ENCODE results near the gene AGBL1.

AGBL1 gene

GRCh38 chr15:86892774-86893449 lies 813.2 kb downstream of the AGBL1 start:
- H3K4me3 ChIP-seq (ENCODE audit: low read depth, low read length): no peak overlapping the region
- TF ChIP-seq CTCF (IDR thresholded peaks at IDR 0.05; ENCODE audit: borderline replicate concordance, insufficient read depth, low read depth, low read length): no peak

GRCh38 chr15:86894269-86894668 lies 814.6 kb downstream of the AGBL1 start:
- H3K4me3 ChIP-seq (ENCODE audit: low read depth, low read length): no peak overlapping the region
- no peak for TF ChIP-seq CTCF (IDR thresholded peaks at IDR 0.05; ENCODE audit: borderline replicate concordance, insufficient read depth, low read depth, low read length)

- no peak overlapping the region for H3K4me3 ChIP-seq (ENCODE audit: low read depth, low read length)
- no peak for TF ChIP-seq CTCF (IDR thresholded peaks at IDR 0.05; ENCODE audit: borderline replicate concordance, insufficient read depth, low read depth, low read length)
These were observed 824.2 kb downstream of the AGBL1 start for GRCh38 chr15:86903642-86904421.

GRCh38 chr15:86905625-86906256 lies 826.1 kb downstream of the AGBL1 start:
- TF ChIP-seq CTCF (IDR thresholded peaks at IDR 0.05; ENCODE audit: borderline replicate concordance, insufficient read depth, low read depth, low read length): no peak
- no peak overlapping the region for H3K4me3 ChIP-seq (ENCODE audit: low read depth, low read length)

GRCh38 chr15:86906376-86906775 lies 826.7 kb downstream of the AGBL1 start:
- no peak overlapping the region for H3K4me3 ChIP-seq (ENCODE audit: low read depth, low read length)
- TF ChIP-seq CTCF (IDR thresholded peaks at IDR 0.05; ENCODE audit: borderline replicate concordance, insufficient read depth, low read depth, low read length): no peak

- no peak overlapping the region for H3K4me3 ChIP-seq (ENCODE audit: low read depth, low read length)
- TF ChIP-seq CTCF (IDR thresholded peaks at IDR 0.05; ENCODE audit: borderline replicate concordance, insufficient read depth, low read depth, low read length): no peak
These were observed 831.4 kb downstream of the AGBL1 start for GRCh38 chr15:86911022-86911421.

Measured in GM12875 (cell line).